KMS-11 (cell line): ENCODE data around the gene TMEM138.

ENCODE experiments used
- H2AFZ ChIP-seq: fragments of 200-600 bp; sonication (generic); 2 replicates; pipeline ENCODE4 v1.6.1; 2016; ENCODE audit warnings: antibody characterized with exemption, mixed run types, low read depth
- H3K27ac ChIP-seq: fragments of 200-600 bp; sonication (generic); 2 replicates; pipeline ENCODE4 v1.6.1; 2016; ENCODE audit warnings: mild to moderate bottlenecking, mixed run types
- H3K27me3 ChIP-seq: fragments of 200-600 bp; sonication (generic); 2 replicates; pipeline ENCODE4 v1.6.1; 2017; ENCODE audit warnings: mild to moderate bottlenecking, low read depth, mixed run types, moderate library complexity; ENCODE audit not compliant: insufficient read depth
- H3K36me3 ChIP-seq: fragments of 200-600 bp; sonication (generic); 2 replicates; pipeline ENCODE4 v1.6.1; 2017; ENCODE audit warnings: mild to moderate bottlenecking, mixed run types; ENCODE audit not compliant: insufficient read depth
- H3K4me1 ChIP-seq: fragments of 200-600 bp; sonication (generic); 2 replicates; pipeline ENCODE4 v1.6.1; 2016; ENCODE audit warnings: mild to moderate bottlenecking, low read depth, mixed run types; ENCODE audit not compliant: poor library complexity, severe bottlenecking
- H3K4me2 ChIP-seq: fragments of 200-600 bp; sonication (generic); 2 replicates; pipeline ENCODE4 v1.7.0; 2016; ENCODE audit warnings: mild to moderate bottlenecking, mixed run types
- H3K4me3 ChIP-seq: fragments of 200-600 bp; sonication (generic); IDR thresholded peaks from 2 replicates; pipeline ENCODE4 v1.6.1; 2017; ENCODE audit warnings: low read depth, low read length, mixed read lengths; ENCODE audit not compliant: insufficient read depth
- H3K79me2 ChIP-seq: fragments of 200-600 bp; sonication (generic); 2 replicates; pipeline ENCODE4 v1.6.1; 2016; ENCODE audit warnings: low read depth, mixed run types; ENCODE audit not compliant: insufficient read depth
- H3K9ac ChIP-seq: fragments of 200-600 bp; sonication (generic); 2 replicates; pipeline ENCODE4 v1.6.1; 2016; ENCODE audit warnings: mild to moderate bottlenecking, mixed run types
- H4K20me1 ChIP-seq: fragments of 200-600 bp; sonication (generic); 2 replicates; pipeline ENCODE4 v1.6.1; 2016; ENCODE audit warnings: mild to moderate bottlenecking, mixed run types; ENCODE audit not compliant: insufficient read depth
- CTCF ChIP-seq: fragments of 200-600 bp; sonication (generic); conservative IDR thresholded peaks from 2 replicates; pipeline ENCODE4 v1.6.1; 2017; ENCODE audit warnings: low read depth, mild to moderate bottlenecking, antibody characterized with exemption, low read length, moderate library complexity, mixed read lengths

TMEM138 gene

GRCh38 chr11:61413496-61413895, 51.3 kb downstream of the TMEM138 start:
- H4K20me1 ChIP-seq, result no peaks in the 10 kb centered on the region; the same call in 1 of the 2 replicates
- H3K79me2 ChIP-seq, result peaks cover 6% of the 10 kb centered on the region; the same call in 1 of the 2 replicates
- H3K4me1 ChIP-seq, result no peaks in the 10 kb centered on the region
- H3K27ac ChIP-seq, result no peak overlapping the region
- peaks cover 5% of the 10 kb centered on the region; the same call in 1 of the 2 replicates for H3K36me3 ChIP-seq
- H3K4me3 ChIP-seq, result no peak overlapping the region
- H3K4me2 ChIP-seq, result no peak overlapping the region
- TF ChIP-seq CTCF, result no peak
- no peak overlapping the region for H3K9ac ChIP-seq
- no peaks in the 10 kb centered on the region for H3K27me3 ChIP-seq
- no peak overlapping the region for H2AFZ ChIP-seq

- Histone ChIP-seq H2AFZ (no peak overlapping the region), H3K4me1 (no peaks in the 10 kb centered on the region), H3K27me3 (no peaks in the 10 kb centered on the region), H3K9ac (no peak overlapping the region), H3K27ac (no peak overlapping the region), H3K4me3 (no peak overlapping the region), H3K36me3 (peaks cover 5% of the 10 kb centered on the region; the same call in 1 of the 2 replicates), H3K79me2 (peaks cover 6% of the 10 kb centered on the region; the same call in 1 of the 2 replicates), H4K20me1 (no peaks in the 10 kb centered on the region; the same call in 1 of the 2 replicates), H3K4me2 (no peak overlapping the region)
- TF ChIP-seq CTCF, result no peak
Observed at GRCh38 chr11:61414547-61414946, 52.4 kb downstream of the TMEM138 start.

- no peak for TF ChIP-seq CTCF
- Histone ChIP-seq H4K20me1 (no peaks in the 10 kb centered on the region; the same call in 1 of the 2 replicates), H2AFZ (no peak overlapping the region), H3K79me2 (peaks cover 7% of the 10 kb centered on the region; the same call in 1 of the 2 replicates), H3K4me3 (no peak overlapping the region), H3K36me3 (peaks cover 5% of the 10 kb centered on the region; the same call in 1 of the 2 replicates), H3K27me3 (no peaks in the 10 kb centered on the region), H3K27ac (no peak overlapping the region), H3K9ac (no peak overlapping the region), H3K4me2 (no peak overlapping the region), H3K4me1 (no peaks in the 10 kb centered on the region)
Observed at GRCh38 chr11:61415381-61415780, 53.2 kb downstream of the TMEM138 start.

- H3K9ac ChIP-seq, result no peak overlapping the region
- no peak overlapping the region for H3K4me3 ChIP-seq
- peaks cover 5% of the 10 kb centered on the region; the same call in 1 of the 2 replicates for H3K36me3 ChIP-seq
- no peak for TF ChIP-seq CTCF
- no peaks in the 10 kb centered on the region for H4K20me1 ChIP-seq
- peaks cover 22% of the 10 kb centered on the region; the same call in 1 of the 2 replicates for H3K79me2 ChIP-seq
- no peak overlapping the region for H2AFZ ChIP-seq
- no peaks in the 10 kb centered on the region for H3K4me1 ChIP-seq
- H3K27ac ChIP-seq, result no peak overlapping the region
- no peak overlapping the region for H3K4me2 ChIP-seq
- no peaks in the 10 kb centered on the region for H3K27me3 ChIP-seq
Observed at GRCh38 chr11:61416941-61417340, 54.8 kb downstream of the TMEM138 start.
